Activated gamma-delta T cell treated with anti-CD3 and anti-CD28 coated beads, Interleukin-2, amount 50 U/mL, for 16 hours (primary cell): ENCODE results near the gene TAOK3.
"Not testable (repeated sequence)": the region's sequence is repeated elsewhere in the genome, so short reads cannot be mapped to it uniquely, and the experiment has no call there.

Source experiments
- DNase-seq: peaks from one replicate; pipeline ENCODE4 v3.0.0-alpha.2; 2020; ENCODE audit warnings: low read depth

TAOK3 gene

GRCh38 chr12:118137148-118137678, 235.5 kb downstream of the TAOK3 start:
- DNase-seq = no peak

DNA sequence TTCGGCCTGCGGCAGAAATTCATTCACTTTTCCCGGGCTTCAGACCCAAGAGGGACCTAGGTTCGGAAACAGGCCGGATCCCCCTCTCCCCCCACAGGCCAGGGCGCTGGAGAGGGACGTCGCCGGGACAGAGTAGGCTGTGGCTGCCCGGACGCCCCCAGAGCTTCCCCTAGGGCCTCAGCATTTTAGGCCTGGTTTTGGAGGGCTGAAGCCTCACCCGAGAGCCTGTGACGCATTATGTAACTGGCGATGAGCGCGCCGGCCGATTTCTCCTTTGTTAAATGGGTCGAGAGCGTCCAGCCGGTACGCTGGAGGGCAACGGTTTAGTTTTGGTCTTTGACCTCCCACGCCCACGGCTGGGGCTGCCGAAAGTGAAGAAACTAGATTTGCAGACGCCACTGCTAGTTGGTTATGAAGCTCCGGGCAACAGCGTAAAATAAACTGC, 236.1 kb downstream of the TAOK3 start:
- DNase-seq = peak; percentile 2

DNA sequence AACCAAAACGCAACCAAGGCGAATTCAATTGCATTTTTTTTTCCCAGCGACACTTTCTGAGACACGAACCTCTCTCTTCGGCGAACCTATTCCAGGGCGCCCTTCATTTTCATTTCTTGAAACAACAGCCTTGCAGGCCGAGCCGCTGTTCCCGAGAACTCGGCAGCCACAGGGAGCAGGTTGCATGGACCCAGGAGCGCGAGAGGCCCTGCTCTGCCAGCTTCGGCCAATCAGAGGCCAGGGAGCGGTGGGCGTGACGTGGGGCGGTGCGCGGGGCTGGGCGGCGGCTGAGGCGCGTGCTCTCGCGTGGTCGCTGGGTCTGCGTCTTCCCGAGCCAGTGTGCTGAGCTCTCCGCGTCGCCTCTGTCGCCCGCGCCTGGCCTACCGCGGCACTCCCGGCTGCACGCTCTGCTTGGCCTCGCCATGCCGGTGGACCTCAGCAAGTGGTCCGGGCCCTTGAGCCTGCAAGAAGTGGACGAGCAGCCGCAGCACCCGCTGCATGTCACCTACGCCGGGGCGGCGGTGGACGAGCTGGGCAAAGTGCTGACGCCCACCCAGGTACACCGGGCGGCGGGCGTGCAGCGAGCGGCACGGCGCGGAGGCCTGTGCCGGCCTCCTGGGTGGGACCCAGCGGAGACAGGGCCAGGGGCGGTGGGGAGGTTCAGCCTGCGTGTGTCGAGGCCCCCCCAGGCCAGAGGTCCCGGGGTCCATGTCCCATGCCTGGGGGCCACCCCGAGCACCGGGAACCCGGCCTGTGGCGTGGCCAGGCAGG, 236.7 kb downstream of the TAOK3 start, which contains the start of gene PEBP1:
Gene PEBP1, plus strand, starts transcription at position 337 of the 771 bp plus-strand sequence. Its CDS starts 86 bp downstream, at position 423.
- DNase-seq = peak; percentile 84

GRCh38 chr12:118129436-118129835, 243.3 kb downstream of the TAOK3 start:
- DNase-seq = not testable (repeated sequence)

DNA sequence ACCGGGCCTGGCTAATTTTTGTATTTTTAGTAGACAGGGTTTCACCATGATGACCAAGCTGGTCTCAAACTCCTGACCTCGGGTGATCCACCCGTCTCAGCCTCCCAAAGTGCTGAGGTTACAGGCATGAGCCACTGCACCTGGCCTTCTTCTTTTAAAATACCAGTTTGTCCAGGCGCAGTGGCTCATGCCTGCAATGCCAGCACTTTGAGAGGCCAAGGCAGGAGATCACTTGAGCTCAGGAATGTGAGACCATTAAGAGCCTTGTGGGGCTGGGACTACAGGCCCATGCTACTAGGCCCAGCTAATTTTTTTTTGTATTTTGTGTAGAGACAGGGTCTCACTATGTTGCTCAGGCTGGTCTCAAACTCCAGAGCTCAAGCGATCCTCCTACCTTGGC, 244.8 kb downstream of the TAOK3 start:
- DNase-seq = no peak

- DNase-seq = no peak
Measured at GRCh38 chr12:118126119-118126757, 246.5 kb downstream of the TAOK3 start.

GRCh38 chr12:118125743-118126118, 247.0 kb downstream of the TAOK3 start:
- no peak for DNase-seq

- DNase-seq = no peak
Measured at GRCh38 chr12:118124333-118124874, 248.3 kb downstream of the TAOK3 start.

DNA sequence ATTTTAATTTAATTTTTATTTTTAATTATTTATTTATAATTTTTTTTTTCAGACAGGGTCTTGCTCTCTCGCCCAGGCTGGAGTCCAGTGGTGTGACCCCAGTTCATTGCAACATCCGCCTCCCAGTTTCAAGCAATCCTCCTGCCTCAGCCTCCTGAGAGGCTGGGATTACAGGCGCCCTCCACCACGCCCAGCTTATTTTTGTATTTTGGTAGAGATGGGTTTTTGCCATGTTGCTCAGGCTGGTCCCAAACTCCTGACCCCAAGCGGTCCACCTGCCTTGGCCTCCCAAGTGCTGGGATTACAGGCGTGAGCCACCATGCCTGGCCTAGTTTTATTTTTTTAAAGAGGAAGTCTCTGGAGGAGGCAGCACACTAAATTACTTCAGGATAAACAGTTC, 250.4 kb downstream of the TAOK3 start:
- DNase-seq = no peak

DNA sequence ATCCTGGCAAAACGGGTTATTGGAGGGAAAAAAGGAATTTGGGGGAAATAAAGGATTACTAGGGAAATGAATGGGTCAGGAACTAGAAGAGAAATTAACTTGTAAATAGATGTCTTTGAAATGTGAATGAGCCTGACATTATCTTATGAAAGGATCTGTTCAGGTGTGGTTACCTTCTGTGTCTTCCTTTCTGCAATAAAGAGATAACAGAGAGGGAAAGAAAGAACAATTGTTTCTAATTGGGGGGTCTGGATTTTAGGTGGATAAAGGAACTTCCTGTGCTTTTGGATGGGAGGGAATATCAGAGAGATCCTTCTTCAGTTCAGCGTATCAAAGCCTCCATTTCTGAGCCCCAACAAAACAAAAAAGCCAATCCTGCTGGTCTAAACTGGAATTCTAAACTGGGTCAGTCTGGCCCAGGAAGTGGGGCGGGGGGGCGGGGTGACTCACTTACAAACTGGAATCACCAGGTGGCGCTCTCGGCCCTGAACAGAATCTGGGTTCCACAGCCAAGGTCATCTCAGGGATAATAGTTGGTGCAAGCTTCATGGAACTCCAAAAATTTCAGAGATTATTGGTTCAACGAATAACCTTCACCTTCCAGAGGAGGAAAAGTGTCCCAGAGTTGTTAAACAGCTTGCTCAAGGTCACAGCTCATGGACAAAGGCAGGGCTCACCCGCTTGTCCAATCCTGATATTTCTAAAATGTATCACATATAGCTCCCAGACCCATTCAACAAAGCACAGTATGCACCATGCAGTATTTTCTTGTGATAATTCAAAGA, 251.9 kb downstream of the TAOK3 start:
- peak; percentile 39 for DNase-seq

DNA sequence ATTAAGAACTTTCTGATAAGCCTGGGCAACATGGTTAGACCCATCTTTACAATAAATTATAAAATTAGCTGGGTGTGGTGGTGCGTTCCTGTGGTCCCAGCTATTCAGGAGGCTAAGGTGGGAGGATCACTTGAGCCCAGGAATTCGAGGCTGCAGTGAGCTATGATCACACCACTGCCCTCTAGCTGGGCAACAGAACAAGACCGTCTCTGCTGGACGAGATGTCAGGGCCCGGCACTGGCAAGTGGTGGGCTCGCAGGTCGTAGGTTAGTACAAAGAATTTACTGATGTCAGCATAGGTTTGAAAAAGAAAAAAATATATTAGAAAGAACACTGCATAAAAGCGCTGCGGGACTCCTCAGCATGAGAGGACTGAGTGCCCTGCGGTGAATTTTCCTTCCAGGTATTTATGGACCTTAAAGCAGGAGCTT, 253.2 kb downstream of the TAOK3 start:
- no peak for DNase-seq

DNA sequence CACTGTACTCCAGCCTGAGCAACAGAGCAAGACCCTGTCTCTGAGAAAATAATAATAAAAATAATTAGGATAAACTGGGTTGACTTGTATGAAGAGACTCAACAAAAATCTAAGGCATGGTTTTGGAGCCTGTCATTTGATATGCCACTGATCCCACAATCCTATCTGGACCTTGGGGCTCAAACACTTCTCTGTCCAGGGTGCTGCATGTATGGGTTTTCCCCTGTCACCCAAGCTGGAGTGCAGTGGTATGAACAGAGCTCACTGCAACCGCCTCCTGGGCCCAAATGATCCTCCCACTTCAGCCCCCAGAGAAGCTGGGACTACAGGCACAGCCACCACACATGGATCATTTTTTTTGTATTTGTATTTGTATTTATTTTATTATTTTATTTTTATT, 263.6 kb downstream of the TAOK3 start:
- DNase-seq = no peak

- DNase-seq = no peak
Measured at GRCh38 chr12:118107694-118108093, 265.0 kb downstream of the TAOK3 start.

- DNase-seq = no peak
Measured at GRCh38 chr12:118107011-118107410, 265.7 kb downstream of the TAOK3 start.

DNA sequence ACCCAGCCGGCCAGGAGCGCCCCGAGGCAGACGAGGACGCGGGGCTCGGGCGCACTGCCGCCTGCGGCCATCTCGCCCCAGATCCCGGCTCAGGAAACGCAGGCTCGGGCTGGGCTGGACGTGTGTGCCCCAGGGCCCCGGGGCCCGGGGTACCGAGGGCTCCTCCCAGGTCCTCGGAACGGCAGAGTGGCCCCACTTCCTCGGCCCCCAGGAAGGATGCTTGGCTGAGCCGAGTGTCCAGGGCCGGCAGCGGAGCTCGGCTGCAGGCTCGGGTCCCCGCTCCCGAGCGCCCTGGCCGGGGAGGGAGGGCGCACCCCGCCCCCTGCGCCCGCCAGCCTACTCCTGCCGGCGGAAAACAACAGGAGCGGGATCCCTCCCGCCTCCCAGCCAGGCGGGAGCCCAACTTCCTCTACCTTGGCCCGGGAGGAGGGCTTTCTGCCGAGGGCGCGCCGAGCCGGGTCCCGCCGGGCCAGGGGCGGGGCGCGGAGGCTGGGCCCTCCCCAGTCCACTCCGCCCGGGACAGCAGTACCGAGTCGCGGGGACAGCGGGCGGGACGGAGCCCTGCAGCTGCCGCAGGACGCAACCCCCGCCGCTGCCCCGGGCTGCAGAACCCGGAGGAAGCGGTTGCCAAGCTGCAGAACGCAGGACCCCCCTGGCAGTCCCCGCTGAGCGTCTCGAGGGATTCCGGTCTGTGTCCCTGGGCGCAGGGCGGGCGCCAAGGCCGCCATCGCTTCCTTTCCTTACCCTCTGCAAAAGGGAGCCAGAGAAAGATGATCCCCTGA, 268.9 kb downstream of the TAOK3 start, which contains the start of gene VSIG10:
Gene VSIG10, minus strand, starts transcription at position 411 of the 782 bp plus-strand sequence. Its CDS starts 340 bp downstream, at position 71.
- no peak for DNase-seq

GRCh38 chr12:118103201-118103600, 269.5 kb downstream of the TAOK3 start:
- no peak for DNase-seq

DNA sequence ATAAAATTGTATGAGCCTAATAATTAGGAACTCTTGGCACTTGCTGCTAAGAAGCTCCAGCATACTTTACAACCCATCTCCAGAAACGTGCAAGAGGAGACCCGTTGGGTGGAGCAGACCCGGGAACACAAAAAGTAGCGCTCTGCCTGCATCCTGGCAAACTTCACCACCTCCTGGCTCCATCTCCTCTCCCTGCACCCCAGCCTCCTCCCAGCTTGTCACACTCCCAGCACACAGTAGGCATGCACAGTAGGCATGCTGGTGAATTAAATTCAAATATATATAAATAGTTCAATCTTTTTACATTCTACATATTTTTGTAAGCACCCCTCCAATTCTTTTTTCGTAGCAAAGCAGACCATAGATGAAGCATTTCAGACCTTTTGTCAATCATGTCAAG, 270.1 kb downstream of the TAOK3 start:
- DNase-seq = no peak

- DNase-seq = no peak
Measured at GRCh38 chr12:118102070-118102469, 270.6 kb downstream of the TAOK3 start.

GRCh38 chr12:118101051-118101450, 271.7 kb downstream of the TAOK3 start:
- no peak for DNase-seq
